Cardiac fibroblast (primary cell): ENCODE results near the gene PIGW.

ENCODE experiments used
- DNase-seq, 2 donors: peaks; one replicate each; pipeline versions ENCODE4 v3.0.0 to v3.0.0-alpha.2; 2010; ENCODE audit warnings: low read depth in 2 of 2
- H3K4me3 ChIP-seq, 2 donors: replicated peaks in 1 of 2; 1 replicate in 1 of 2; 2 replicates in 1 of 2; pipeline ENCODE4 v1.5.1; 2011; ENCODE audit warnings: low read depth in 2 of 2, low read length in 2 of 2, mild to moderate bottlenecking in 2 of 2, moderate library complexity in 1 of 2
- CTCF ChIP-seq: IDR thresholded peaks from one replicate; pipeline ENCODE4 v1.5.1; 2011; ENCODE audit warnings: low read depth, mild to moderate bottlenecking, low read length, inconsistent platforms

PIGW gene

GRCh38 chr17:36501963-36502362 lies 32.8 kb upstream of the PIGW start:
- TF ChIP-seq CTCF, result no peak

GRCh38 chr17:36503456-36504155 lies 31.2 kb upstream of the PIGW start:
- no peak for TF ChIP-seq CTCF
- no peak for DNase-seq
- H3K4me3 ChIP-seq, result no peak overlapping the region

More at GRCh38 chr17:36501963-36502362, 32.8 kb upstream of the PIGW start:
- no peak for DNase-seq
- H3K4me3 ChIP-seq, result no peak overlapping the region

- no peak overlapping the region for H3K4me3 ChIP-seq
- no peak for TF ChIP-seq CTCF
- DNase-seq, result no peak
These were observed 30.6 kb upstream of the PIGW start for GRCh38 chr17:36504156-36504545.

- H3K4me3 ChIP-seq, result no peak overlapping the region
- TF ChIP-seq CTCF, result no peak
- no peak for DNase-seq
These were observed 29.6 kb upstream of the PIGW start for GRCh38 chr17:36505171-36505570.

GRCh38 chr17:36506249-36506826 lies 28.4 kb upstream of the PIGW start:
- DNase-seq, result no peak
- H3K4me3 ChIP-seq, result no peak overlapping the region
- no peak for TF ChIP-seq CTCF

GRCh38 chr17:36506831-36507230 lies 28.0 kb upstream of the PIGW start:
- DNase-seq, result no peak
- H3K4me3 ChIP-seq, result no peak overlapping the region
- TF ChIP-seq CTCF, result no peak
